ENCODE data around the gene KRTAP22-2.

DNA sequence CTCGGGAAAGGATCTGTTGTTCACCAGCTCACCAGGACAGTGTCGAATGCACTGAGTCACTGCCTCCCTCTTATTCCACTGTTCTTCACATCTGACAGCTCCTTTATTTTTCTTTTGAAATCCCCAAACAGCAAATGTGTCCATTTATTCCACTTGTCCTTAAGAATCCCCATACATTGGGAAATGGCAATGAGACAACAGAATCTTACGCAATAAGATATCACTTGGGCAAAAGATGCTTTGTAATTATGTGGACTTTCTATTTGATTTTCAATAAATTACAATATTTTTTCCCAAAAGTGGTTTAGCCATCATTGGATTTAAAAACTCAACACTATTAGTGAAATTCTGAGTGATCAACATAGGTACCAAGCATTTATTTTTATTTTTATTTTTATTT is 48.5 kb upstream of the KRTAP22-2 start:
- TF ChIP-seq, protein P1, sequence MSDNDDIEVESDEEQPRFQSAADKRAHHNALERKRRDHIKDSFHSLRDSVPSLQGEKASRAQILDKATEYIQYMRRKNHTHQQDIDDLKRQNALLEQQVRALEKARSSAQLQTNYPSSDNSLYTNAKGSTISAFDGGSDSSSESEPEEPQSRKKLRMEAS (IDR thresholded peaks at IDR 0.05): no peak
- TF ChIP-seq CEBPB (IDR thresholded peaks at IDR 0.05) (no peak), EP300 (IDR thresholded peaks at IDR 0.05; ENCODE audit: borderline replicate concordance) (no peak), FOXM1 (IDR thresholded peaks at IDR 0.05; ENCODE audit: borderline replicate concordance, low read depth) (no peak), RAD21 (IDR thresholded peaks at IDR 0.05; ENCODE audit: low read depth) (no peak), TAF1 (IDR thresholded peaks at IDR 0.05; ENCODE audit: low read depth) (no peak), YY1 (IDR thresholded peaks at IDR 0.05; ENCODE audit: low read depth) (no peak), EGR1 (IDR thresholded peaks at IDR 0.05) (no peak), TCF12 (IDR thresholded peaks at IDR 0.05; ENCODE audit: low read depth) (no peak)
- TF ChIP-seq, protein P2, sequence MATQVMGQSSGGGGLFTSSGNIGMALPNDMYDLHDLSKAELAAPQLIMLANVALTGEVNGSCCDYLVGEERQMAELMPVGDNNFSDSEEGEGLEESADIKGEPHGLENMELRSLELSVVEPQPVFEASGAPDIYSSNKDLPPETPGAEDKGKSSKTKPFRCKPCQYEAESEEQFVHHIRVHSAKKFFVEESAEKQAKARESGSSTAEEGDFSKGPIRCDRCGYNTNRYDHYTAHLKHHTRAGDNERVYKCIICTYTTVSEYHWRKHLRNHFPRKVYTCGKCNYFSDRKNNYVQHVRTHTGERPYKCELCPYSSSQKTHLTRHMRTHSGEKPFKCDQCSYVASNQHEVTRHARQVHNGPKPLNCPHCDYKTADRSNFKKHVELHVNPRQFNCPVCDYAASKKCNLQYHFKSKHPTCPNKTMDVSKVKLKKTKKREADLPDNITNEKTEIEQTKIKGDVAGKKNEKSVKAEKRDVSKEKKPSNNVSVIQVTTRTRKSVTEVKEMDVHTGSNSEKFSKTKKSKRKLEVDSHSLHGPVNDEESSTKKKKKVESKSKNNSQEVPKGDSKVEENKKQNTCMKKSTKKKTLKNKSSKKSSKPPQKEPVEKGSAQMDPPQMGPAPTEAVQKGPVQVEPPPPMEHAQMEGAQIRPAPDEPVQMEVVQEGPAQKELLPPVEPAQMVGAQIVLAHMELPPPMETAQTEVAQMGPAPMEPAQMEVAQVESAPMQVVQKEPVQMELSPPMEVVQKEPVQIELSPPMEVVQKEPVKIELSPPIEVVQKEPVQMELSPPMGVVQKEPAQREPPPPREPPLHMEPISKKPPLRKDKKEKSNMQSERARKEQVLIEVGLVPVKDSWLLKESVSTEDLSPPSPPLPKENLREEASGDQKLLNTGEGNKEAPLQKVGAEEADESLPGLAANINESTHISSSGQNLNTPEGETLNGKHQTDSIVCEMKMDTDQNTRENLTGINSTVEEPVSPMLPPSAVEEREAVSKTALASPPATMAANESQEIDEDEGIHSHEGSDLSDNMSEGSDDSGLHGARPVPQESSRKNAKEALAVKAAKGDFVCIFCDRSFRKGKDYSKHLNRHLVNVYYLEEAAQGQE (IDR thresholded peaks at IDR 0.05; ENCODE audit: low read depth): no peak

All from Ishikawa (cell line).